NCI-H2171 (cell line): ENCODE measurements around the gene METTL3.
A peak's percentile ranks its signal among the peaks of the same experiment; 100 is the strongest.
"Not testable (repeated sequence)": the region's sequence is repeated elsewhere in the genome, so short reads cannot be mapped to it uniquely, and the experiment has no call there.

Experiments
- DNase-seq: peaks from one replicate; lab custom pipeline; 2025; lab: John Stamatoyannopoulos, UW

The METTL3 gene

DNA sequence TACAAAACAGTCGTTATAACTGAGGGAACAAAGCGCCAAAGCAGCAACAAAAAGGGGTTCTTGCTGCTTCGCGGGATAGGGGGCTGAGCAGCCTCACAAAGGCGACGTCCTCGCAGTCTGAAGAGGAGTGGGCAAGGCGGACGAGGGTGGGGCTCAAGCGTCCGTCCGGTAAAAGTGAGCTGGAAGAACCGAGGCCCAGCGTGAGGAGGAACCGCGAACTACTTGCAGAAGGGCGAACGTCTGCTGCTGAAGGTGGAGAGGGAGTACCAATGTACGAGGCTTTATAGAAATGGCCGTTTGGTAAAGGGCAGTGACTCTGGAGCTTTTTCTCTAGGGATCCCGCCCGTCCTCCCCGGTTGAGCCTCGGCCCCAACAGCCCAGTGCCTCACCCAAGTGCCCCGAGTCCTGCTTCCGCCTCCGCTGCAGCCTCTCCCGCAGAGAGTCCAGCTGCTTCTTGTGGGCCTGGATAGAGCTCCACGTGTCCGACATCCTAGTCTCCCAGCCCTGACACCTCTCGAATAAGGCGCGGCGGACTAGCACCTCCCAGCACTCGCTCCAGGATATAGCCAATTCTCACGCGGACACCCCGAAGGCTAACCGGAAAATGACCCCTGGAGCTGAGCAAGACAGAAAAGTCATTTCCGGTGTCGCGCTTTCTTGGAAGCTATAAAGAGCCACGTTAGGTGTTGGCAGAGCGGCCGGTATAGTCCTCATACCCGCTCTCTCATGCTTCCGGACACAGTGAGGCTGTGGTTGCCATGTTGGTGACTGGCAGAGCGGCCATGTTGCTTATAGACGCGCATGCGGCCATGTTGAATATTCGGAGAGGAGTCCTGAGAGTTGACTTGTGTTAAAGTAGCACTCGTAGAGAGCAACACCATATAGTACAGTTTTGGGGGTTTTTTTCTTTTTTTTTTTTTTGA is at the start of gene METTL3:
Gene METTL3 (minus strand): TSS at position 606 of the 923 bp plus-strand sequence. CDS start 117 bp downstream, at position 489.
- DNase-seq, result peak; percentile 100

DNA sequence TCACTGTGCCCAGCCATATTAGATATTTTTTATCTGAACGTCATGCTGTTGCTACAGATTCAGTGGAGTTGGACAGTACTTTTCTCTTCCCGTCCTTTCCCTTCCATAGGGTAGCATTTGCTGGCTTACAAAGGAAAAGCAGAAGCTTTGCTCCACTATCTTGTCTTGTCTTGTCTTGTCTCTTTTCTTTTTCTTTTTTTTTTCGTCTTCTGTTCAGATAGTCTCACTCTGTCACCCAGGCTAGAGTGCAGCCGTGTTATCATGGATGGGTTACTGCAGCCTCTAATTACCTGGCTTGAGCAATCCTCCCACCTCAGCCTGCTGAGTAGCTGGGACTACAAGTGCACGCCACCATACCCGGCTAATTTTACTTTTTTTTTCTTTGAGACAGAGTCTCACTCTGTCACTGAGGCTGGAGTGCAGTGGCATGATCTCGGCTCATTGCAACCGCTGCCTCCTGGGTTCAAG is 47.6 kb upstream of the METTL3 start:
- no peak for DNase-seq

DNA sequence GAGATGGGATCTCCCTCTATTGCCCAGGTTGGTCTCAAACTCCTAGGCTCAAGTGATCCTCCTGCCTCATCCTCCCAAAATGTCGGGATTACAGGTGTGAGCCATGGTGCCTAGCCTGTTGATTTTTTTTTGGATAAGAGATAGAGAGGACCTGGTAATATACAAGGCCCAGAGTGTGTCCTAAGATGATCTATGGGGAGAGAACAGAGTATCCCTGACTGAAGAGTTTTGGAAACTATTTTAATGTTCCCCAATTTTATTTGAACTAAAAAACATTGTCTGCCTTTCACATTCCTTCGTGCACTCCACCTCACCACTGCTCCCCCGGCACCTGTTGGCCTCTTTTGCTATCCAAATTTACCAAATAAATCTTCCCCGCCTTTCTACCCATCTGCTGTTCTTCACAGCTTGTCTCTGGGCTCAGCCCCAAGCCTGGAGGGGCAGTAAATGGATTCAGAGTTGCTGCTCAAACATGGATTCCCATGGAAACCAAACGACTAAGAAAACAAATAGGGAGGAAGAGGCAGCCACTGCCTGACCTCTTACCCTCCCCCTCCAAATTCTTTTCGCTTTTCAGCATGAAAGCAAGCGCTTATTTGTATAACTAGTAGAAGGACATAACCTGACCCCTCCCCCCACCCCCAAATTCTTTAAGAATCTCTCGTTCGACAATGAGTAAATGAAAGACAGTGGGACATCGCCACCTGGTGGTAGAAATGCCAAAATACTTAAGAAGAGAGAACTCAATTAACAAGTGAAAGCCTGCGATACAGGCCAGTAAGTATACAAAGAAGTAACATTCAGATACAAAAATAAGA is 46.2 kb upstream of the METTL3 start:
- peak; percentile 99 for DNase-seq

DNA sequence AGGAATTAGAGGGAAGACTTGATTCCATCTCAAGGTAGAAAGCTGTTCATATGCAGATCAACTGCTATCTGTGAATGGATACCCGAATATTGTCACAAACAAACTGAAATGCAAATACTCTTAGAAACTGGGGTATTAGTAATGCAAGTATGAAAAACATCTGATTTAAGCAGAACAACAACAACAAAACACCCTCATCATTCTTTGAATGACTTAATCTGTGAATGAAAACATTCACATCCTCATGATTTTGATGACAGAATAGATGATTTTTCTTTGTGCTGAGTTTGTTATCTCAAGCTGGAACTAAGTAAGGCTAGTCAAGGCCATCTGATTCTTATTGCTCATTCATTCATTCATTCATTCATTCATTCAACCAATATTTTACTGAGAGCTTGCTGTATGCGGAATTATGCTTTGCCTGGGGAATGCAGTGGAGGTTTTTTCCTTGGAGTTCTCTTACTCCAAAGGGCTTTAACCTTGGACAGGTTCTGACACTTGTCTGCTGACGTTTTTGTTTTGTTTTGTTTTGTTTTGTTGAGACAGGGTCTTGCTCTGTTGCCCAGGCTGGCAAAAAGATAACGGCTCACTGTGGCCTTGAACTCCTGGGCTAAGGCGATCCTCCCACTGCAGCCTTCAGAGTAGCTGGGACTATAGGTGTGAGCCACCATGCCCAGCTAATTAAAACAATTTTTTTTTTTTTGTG is 45.4 kb upstream of the METTL3 start:
- DNase-seq, result no peak

DNA sequence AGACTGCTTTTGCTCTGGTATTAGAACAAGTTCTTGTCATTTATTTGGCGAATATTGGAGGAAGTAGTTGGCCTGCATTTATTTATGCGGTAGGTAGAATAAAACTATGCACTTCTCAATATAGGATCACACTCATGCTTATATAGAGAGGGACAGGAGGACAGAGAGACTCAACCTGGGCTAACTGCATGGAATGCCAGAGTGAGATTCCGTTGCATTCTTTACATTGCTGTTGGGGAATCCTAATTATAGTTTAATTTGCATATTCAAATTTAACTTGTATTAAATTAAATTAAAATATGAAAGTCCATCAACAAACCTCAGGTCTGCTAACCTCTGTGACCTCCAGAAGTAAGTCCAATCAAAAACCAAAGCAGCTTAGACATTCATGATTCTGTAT is 42.1 kb upstream of the METTL3 start:
- DNase-seq, result no peak

DNA sequence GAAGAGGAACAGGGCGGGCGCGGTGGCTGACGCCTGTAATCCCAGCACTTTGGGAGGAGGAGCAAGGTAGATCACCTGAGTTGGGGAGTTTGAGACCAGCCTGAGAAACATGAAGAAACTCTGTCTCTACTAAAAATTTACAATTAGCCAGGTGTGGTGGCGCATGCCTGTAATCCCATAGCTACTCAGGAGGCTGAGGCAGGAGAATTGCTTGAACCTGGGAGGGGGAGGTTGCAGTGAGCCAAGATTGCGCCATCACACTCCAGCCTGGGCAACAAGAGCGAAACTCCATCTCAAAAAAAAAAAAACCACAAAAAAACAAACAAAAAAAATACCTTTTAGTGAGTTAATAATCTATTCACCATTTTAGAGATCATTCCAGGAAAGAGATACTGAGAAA is 33.4 kb upstream of the METTL3 start:
- not testable (repeated sequence) for DNase-seq

DNA sequence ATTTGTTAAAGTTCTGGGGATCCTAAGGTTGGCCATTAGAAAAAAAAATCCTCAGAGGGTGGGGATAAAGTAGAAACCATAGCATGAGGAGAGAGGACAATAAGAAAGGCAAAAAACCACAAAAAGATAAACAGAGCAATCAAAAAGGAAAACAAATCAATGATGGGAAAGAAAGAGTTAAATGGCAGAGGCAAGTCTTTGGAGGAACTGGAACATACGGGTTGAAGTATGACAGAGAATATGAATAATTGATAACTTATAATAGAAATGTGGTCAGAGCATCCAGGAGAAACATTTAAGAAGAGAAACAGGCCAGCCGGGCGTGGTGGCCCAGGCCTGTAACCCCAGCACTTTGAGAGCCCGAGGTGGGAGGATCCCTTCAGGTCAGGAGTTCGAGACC is 32.8 kb upstream of the METTL3 start:
- no peak for DNase-seq

DNA sequence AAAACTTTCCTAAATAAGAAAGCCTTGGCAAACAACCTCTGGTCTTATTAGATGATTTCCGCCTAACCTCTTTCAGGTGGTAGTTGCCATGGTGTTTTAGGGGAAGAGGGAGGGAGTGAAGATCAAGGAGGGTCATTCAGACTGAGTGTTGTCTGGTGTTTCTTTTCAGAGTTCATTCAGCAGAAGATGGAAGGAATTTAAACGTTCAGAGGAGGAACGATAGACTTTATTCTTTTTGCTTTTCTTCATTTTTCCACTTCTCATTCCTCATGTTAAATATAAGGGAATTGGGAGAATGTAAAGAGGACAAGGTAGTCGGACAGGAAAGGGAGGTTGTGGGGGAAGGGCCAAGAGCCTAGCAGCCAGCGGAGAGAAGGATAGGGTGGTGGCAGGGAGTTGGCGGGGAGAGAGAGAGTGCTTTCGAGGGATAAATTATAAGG is 32.4 kb upstream of the METTL3 start:
- peak; percentile 77 for DNase-seq

DNA sequence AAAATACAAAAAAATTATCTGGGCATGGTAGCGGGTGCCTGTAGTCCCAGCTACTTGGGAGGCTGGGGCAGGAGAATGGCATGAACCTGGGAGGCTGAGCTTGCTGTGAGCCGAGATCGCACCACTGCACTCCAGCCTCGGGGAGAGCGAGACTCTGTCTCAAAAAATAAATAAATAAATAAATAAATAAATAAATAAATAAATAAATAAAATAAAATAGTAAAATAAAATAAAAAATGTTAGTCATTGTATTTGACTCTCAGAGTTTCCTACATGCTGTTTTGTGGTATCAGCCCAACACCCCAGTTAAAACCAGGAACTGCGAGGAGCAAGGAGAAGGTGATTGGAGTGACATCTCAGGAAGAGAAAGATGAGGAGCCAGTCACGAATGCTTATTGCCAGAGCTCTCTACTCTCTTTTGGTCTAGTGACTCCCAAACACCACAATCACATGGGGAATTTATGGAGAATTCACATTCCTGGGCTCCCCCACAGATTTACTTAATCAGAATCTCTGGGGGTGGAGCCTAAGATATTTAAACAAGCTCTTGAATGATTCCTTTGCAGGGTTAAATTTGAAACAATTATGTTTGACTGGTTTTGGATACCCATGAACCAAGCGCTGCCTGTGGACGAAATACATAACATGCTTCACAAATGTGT is 30.4 kb upstream of the METTL3 start:
- no peak for DNase-seq

DNA sequence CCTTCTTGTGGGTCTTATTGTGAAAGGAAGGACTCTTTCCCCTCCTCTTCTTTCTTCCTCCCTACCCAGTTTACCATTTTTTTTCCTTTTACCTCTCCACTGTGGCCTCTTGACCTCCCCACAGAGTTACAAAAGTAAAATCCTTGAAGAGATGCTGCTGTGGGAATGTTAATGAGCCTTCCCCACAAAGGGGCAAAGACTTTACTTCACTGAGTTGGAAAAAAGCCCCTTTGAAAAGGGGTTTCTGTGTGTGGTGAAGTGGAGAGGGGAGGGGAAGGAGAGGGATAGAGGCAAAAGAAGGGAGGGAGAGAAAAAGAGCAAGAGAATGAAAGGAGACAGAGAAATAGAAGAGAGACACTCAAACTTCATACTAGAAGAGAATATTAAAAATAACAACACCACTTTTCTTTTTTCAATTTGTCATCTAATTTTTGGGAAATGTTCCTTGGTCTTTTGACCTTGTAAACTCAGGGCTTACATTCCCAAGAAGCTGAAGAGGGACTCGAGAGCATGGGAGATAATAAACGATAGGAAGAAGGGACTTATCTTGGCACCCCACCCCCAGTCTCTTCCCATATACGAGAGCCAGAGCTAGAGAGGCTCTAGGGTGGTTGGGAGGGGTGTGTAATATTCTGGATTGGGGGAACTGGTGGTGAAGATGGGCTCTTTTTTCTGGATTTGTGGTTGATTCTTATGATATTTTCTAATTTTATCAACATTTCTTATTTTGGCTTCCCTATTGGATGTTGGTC is 28.2 kb upstream of the METTL3 start:
- no peak for DNase-seq

DNA sequence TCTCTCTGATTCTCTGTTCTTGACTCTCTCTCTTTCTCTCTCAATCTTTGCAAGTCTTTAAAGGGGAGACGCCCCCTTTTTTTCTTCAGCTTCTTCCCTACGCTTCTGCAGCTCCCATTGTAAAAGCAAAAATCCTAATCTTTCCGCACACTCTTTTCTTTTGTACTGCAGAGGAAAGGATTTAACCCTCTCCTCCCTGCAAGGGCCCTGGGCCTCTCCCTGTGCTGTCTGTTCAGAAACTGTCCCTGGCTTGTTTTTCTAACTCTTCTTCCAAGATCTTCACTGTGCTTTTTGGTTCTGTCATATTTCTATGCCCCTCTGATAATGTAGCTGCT is 25.9 kb upstream of the METTL3 start:
- DNase-seq, result no peak

DNA sequence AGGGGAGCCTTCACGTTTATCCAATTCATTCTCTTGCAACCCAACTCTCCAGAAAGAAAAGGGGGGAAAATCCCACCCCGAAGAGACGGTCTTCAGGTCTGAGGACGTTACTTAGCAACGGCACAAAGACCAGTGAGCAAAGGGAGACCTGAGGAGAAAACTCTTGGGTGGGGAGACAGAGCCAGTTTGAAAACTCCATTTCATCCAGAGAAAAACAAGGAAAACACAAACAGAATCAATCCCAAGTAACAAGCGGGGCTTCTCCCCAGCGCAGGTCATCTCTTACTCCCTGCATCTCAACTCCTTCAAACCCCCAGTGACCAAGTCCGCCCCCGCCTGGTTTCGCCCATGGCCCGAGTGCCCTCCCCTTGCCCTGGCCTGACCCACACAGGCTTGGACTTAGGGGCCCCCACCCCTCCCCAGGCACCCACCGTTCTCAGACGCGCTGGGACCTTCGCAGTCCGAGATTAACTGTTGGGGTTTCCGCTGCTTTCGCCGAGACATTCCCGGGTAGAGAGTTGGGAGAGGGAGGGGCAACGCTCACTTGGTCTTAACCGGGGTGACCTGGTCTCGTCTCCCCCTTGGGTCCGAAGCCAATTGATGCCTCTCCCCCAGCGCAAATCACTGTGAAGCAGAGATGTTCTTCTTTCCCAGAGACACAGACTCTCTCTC is 25.4 kb upstream of the METTL3 start:
- no peak for DNase-seq

DNA sequence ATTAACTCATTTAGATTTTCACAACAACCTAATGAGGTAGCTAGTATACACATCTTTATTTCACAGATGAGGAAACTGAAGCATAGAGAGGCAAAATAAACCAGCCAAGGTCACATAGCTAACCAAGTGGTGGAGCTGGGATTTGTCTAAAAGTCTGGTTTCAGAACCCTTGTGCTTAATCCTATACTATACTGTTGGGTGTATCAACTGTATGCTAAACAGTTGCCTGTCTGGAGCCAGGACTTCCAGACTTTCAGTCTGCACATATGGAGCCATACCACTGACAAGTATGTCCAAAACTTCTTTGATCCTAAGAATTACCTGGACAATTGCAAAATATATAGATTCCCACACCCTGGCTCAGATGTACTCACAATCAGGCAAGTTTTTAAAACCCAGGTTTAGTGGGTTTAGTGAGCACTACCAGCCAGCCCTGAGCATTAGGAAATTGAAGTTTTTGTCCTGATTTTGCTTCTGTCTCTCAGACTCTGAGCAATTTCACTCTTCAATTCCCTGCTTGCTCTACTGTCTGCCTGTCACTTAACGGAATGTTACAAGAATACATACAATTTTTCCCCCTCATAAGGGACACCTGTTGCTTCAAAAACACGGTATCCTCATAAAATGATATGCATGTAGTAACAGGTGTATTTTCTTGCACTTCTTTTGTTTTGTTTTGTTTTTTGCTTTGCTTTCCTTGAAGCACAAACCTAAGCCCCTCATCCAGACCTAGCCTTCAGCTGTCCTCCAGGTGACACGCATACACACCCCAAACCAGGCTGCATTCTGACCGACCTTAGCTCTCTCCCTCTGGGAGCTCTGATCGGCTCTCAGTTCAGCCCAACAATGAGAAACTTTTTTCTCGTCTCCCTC is 24.6 kb upstream of the METTL3 start:
- no peak for DNase-seq

DNA sequence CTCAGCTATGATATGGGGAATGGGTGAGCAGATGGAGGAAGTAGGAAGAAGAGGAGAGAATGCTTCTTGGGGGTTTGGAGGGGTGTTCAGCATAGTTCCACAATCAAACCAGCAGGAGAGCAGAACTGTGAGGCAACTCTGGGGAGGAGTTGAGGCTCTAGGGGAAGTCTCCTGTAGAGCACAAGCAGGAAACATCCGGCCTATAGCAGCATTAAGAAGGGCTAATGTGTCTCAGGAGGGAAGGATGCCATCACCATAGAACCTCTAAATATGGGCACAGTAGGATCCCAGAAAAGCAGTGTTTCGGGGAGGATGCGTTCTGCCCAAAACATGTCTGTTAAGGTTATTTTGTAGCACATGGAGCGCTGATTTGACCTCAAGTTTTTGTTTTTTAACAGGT is 23.4 kb upstream of the METTL3 start:
- no peak for DNase-seq

DNA sequence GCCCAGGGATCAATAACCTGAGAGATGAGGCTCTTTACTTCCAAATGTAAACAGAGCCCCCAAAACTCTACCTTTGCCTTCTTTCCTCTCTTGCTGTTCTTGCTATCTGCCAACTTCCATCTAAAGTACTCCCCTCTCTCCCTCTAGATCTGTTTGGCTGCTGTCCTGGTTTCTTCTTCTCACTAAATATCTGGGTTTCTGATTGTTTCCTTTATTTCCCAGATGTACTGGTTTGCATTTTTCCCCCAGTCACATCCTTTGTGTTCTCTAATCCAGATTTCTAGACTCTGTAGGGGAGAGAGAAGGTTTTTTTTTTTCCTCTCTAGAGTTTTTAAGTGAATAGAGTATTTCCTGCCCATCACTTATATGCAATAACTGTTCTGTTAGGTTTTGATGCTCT is 22.2 kb upstream of the METTL3 start:
- DNase-seq, result no peak

DNA sequence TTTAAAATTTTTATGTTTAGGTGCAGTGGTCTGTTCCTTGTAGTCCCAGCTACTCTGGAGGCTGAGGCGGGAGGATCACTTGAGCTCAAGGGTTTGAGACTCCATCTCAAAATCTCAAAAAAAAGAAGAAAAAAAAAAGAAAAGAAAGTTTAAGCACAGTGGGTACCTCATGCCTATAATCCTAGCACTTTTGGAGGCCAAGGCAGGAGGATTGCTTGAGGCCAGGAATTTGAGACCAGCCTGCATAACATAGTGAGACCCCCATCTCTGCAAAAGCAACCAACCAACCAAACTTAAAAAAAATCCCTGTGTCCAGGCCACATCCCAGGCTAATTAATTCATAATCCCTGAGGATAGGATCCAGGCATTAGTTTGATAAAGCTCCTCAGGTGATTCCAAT is 18.4 kb upstream of the METTL3 start:
- no peak for DNase-seq

DNA sequence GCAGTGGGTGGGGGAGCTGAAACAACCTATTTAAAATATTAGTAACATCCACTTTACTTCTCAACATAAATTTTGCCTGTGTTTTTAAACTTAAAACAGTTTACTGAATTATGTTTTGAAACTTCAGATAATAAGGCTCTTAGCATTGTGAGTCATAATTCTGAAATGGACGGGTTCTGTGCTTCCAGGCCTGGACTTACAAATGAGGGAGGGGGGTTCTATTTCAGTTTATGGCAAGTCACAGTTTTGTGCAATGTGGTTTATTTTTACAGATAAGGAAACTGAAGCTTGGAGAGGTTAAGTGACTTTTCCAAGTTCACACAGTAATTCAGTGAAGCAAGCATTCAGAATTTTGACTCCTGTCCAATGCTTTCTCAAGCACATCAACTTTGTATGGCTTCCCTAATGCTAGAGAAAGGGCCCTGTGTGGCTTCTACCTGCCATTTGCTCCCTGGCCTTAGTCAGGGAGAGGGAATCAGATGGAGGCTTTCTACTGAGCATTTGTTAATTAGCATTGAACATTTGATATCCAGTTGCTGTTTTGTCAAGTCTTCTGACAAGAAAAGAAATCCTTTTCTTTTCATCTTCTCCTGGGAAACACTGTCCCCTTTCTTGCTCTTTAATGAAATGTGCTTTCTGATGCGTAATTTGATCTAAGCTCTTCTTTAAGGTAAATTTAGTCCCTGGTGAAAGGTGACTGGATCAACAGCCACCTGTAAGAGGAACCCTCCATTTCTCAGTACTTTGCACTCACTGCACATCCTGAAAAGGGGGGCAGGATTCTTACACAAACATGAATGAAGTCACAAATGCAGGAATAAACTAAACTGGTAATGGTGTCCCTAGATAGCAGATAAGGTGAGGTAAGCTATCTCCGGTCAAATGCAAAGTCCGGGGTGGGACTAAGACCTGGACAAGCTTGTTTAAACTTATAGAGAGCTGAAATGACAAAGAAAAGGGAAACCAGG is 17.5 kb upstream of the METTL3 start:
- peak; percentile 68 for DNase-seq

DNA sequence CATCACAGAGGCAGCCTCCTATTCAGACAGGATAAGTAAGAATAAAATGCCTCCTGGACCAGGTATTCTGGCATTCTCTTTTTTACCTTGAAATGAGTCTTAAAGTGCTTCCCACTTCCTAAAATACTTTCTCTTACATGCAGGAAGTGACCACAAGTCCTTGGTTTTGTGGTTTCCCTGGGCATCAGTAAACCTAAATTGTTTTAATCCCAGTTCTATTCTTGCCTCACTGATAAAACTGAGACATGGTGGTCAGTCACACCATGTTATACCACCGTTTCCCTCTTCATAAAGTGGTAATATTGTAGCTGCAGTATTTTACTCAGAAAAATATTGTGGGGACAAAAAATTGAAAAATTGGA is 16.2 kb upstream of the METTL3 start:
- no peak for DNase-seq
